H1 (cell line): ENCODE results near the gene TMED10. TPM values are rescaled to one million over a fixed set of nuclear protein-coding genes. Genes with fewer than 3 reads are reported as not detected.

Experiments
- CTCF ChIA-PET: fragments of 300-600 bp; sonication (Branson Sonifier 250); formaldehyde crosslinking; loops from one replicate; lab custom pipeline; 2021; ENCODE audit not compliant: partially characterized antibody; lab: Charles Lee
- POLR2A ChIA-PET: fragments of 300-600 bp; sonication (Branson Sonifier 250); formaldehyde crosslinking; loops from one replicate; lab custom pipeline; 2021; ENCODE audit warnings: inconsistent platforms; ENCODE audit not compliant: partially characterized antibody; lab: Charles Lee
- DNase-seq, 2 experiments: peaks; one replicate each; pipeline versions ENCODE4 v3.0.0 to v3.0.0-alpha.2; 2010 to 2022; ENCODE audit warnings: low spot score in 2 of 2, low read depth in 1 of 2, mixed read lengths in 1 of 2
- FAIRE-seq: peaks from 2 replicates; lab custom pipeline; 2011; peaks lifted over from hg19 to GRCh38; lab: Jason Lieb, UNC
- H2AFZ ChIP-seq: 2 replicates; pipeline ENCODE4 v1.8.1; 2012; ENCODE audit warnings: low read length, inconsistent platforms
- H2AK5ac ChIP-seq: 2 replicates; pipeline ENCODE4 v1.6.1; 2013; ENCODE audit warnings: low read depth, low read length
- H2BK120ac ChIP-seq: replicated peaks from 2 replicates; pipeline ENCODE3; 2013; ENCODE audit warnings: low read depth, low read length, inconsistent platforms
- H2BK12ac ChIP-seq: 2 replicates; pipeline ENCODE4 v1.6.1; 2013; ENCODE audit warnings: low read depth, low read length
- H2BK15ac ChIP-seq: 2 replicates; pipeline ENCODE4 v1.6.1; 2013; ENCODE audit warnings: low read length
- H2BK20ac ChIP-seq: 2 replicates; pipeline ENCODE4 v1.6.1; 2013; ENCODE audit warnings: low read length
- H2BK5ac ChIP-seq: 2 replicates; pipeline ENCODE4 v1.6.1; 2013; ENCODE audit warnings: low read depth, low read length
- H3K14ac ChIP-seq: 2 replicates; pipeline ENCODE4 v1.6.1; 2013; ENCODE audit warnings: inconsistent platforms; ENCODE audit not compliant: insufficient read length
- H3K18ac ChIP-seq: 2 replicates; pipeline ENCODE4 v1.6.1; 2013; ENCODE audit warnings: low read length; ENCODE audit errors: extremely low read depth
- H3K23ac ChIP-seq: 2 replicates; pipeline ENCODE4 v1.6.1; 2013; ENCODE audit warnings: inconsistent platforms; ENCODE audit not compliant: insufficient read length
- H3K23me2 ChIP-seq: 2 replicates; pipeline ENCODE4 v1.6.1; 2013; ENCODE audit warnings: low read depth, low read length
- H3K27ac ChIP-seq: 2 replicates; pipeline ENCODE4 v1.6.1; 2011; ENCODE audit warnings: low read depth, low read length, inconsistent platforms
- H3K27me3 ChIP-seq, 4 experiments: replicated peaks in 1 of 4; 1 replicate in 1 of 4; 2 replicates in 3 of 4; pipeline versions ENCODE4 v1.6.1 to v1.8.1; 2011 to 2013; ENCODE audit warnings: low read length in 3 of 4, mild to moderate bottlenecking in 3 of 4, inconsistent platforms in 2 of 4, mixed read lengths in 2 of 4, moderate library complexity in 1 of 4; ENCODE audit not compliant: control insufficient read depth in 3 of 4, insufficient read depth in 3 of 4; ENCODE audit errors: extremely low read depth in 1 of 4
- H3K36me3 ChIP-seq, 4 experiments: 2 replicates each; pipeline versions ENCODE4 v1.6.1 to v1.8.1; 2011 to 2013; ENCODE audit warnings: mild to moderate bottlenecking in 4 of 4, low read length in 3 of 4, moderate library complexity in 2 of 4, control low read depth in 1 of 4, inconsistent platforms in 1 of 4; ENCODE audit not compliant: insufficient read depth in 4 of 4, control insufficient read depth in 2 of 4
- H3K4ac ChIP-seq: replicated peaks from 2 replicates; pipeline ENCODE3; 2013; ENCODE audit warnings: low read length, low read depth, mixed read lengths, inconsistent platforms; ENCODE audit not compliant: insufficient read length
- H3K4me1 ChIP-seq, 4 experiments: replicated peaks in 1 of 4; 1 replicate in 1 of 4; 2 replicates in 3 of 4; pipeline versions ENCODE4 v1.6.1 to v1.8.1; 2011 to 2013; ENCODE audit warnings: low read length in 3 of 4, inconsistent platforms in 2 of 4, mixed read lengths in 1 of 4; ENCODE audit not compliant: insufficient read depth in 4 of 4, control insufficient read depth in 3 of 4
- H3K4me2 ChIP-seq, 2 experiments: 2 replicates each; pipeline versions ENCODE4 v1.6.1 to v1.8.1; 2011 to 2013; ENCODE audit warnings: low read depth in 2 of 2, low read length in 2 of 2, control low read depth in 1 of 2, inconsistent platforms in 1 of 2, mild to moderate bottlenecking in 1 of 2; ENCODE audit not compliant: insufficient read depth in 1 of 2
- H3K4me3 ChIP-seq, 4 experiments: fragments of 200-600, 300-600 bp in 1 of 4; sonication (generic), shearing (Covaris generic), sonication (Bioruptor Twin) in 1 of 4; 2 replicates each; pipeline versions ENCODE4 v1.5.1 to v1.8.1; 2011 to 2016; ENCODE audit warnings: low read length in 4 of 4, low read depth in 3 of 4, control low read depth in 2 of 4, inconsistent platforms in 2 of 4, mild to moderate bottlenecking in 2 of 4, mixed read lengths in 1 of 4, moderate library complexity in 1 of 4; ENCODE audit not compliant: insufficient read depth in 2 of 4; ENCODE audit errors: extremely low read depth in 1 of 4
- H3K56ac ChIP-seq: replicated peaks from 2 replicates; pipeline ENCODE3; 2013; ENCODE audit warnings: low read depth, mild to moderate bottlenecking, mixed read lengths, low read length, inconsistent platforms; ENCODE audit not compliant: insufficient read length
- H3K79me1 ChIP-seq: 2 replicates; pipeline ENCODE4 v1.6.1; 2013; ENCODE audit warnings: low read depth, low read length, control low read depth
- H3K79me2 ChIP-seq, 2 experiments: 2 replicates each; pipeline versions ENCODE4 v1.6.1 to v1.8.1; 2012 to 2013; ENCODE audit warnings: low read length in 2 of 2, mild to moderate bottlenecking in 2 of 2, inconsistent platforms in 1 of 2; ENCODE audit not compliant: insufficient read depth in 2 of 2, control insufficient read depth in 1 of 2
- H3K9ac ChIP-seq, 4 experiments: replicated peaks in 1 of 4; 1 replicate in 1 of 4; 2 replicates in 3 of 4; pipeline versions ENCODE4 v1.6.1 to v1.8.1; 2011 to 2013; ENCODE audit warnings: low read depth in 3 of 4, low read length in 3 of 4, control low read depth in 2 of 4, mild to moderate bottlenecking in 2 of 4, moderate library complexity in 2 of 4, inconsistent platforms in 1 of 4; ENCODE audit errors: extremely low read depth in 1 of 4
- H3K9me3 ChIP-seq, 2 experiments: 2 replicates each; pipeline versions ENCODE4 v1.6.1 to v1.8.1; 2012 to 2013; ENCODE audit warnings: mild to moderate bottlenecking in 2 of 2, moderate library complexity in 2 of 2, control low read depth in 1 of 2, inconsistent platforms in 1 of 2, low read depth in 1 of 2, low read length in 1 of 2, mixed read lengths in 1 of 2; ENCODE audit not compliant: insufficient read depth in 2 of 2
- H4K20me1 ChIP-seq, 2 experiments: replicated peaks in 1 of 2; 2 replicates each; pipeline versions ENCODE3 to v1.8.1; 2011 to 2013; ENCODE audit warnings: inconsistent platforms in 2 of 2, low read length in 2 of 2, mild to moderate bottlenecking in 1 of 2; ENCODE audit not compliant: insufficient read depth in 2 of 2, control insufficient read depth in 1 of 2
- H4K5ac ChIP-seq: 2 replicates; pipeline ENCODE4 v1.6.1; 2013; ENCODE audit warnings: low read length, low read depth, mixed read lengths, inconsistent platforms; ENCODE audit not compliant: insufficient read length
- H4K8ac ChIP-seq: 2 replicates; pipeline ENCODE4 v1.8.0; 2013; ENCODE audit warnings: mild to moderate bottlenecking, moderate library complexity, low read length, inconsistent platforms; ENCODE audit not compliant: insufficient read depth; ENCODE audit errors: extremely low read depth
- H4K91ac ChIP-seq: replicated peaks from 2 replicates; pipeline ENCODE3; 2013; ENCODE audit warnings: low read length, mixed read lengths, inconsistent platforms; ENCODE audit not compliant: insufficient read length
- EGR1 ChIP-seq: IDR thresholded peaks from 2 replicates; pipeline ENCODE4 v1.6.1; 2011; ENCODE audit warnings: low read depth, low read length, borderline replicate concordance
- TAF1 ChIP-seq: IDR thresholded peaks from 2 replicates; pipeline ENCODE4 v1.6.1; 2011; ENCODE audit warnings: mild to moderate bottlenecking, low read depth, low read length
- WGBS, 2 experiments: shearing (Covaris generic) in 1 of 2; methylation state at CpG; one replicate each; pipeline versions ENCODE4 v1.1.6 to v1.1.7; 2013 to 2015; ENCODE audit warnings: low lambda C conversion rate in 2 of 2, mixed read lengths in 2 of 2, inconsistent platforms in 1 of 2, low coverage in 1 of 2, missing lambda C conversion rate in 1 of 2; ENCODE audit not compliant: insufficient replicate concordance in 2 of 2, insufficient coverage in 1 of 2, insufficient read length in 1 of 2; ENCODE audit errors: extremely low coverage in 1 of 2, missing lambda C conversion rate in 1 of 2; 5-methylcytosine and 5-hydroxymethylcytosine counted together
- polyA plus RNA-seq, 7 experiments: library from polyadenylated mRNA; depleted of rRNA in 3 of 7; stranded (reverse) in 5 of 7; unstranded in 2 of 7; fragments of >200 nt in 5 of 7; fragments of 200-250 nt in 2 of 7; gene quantifications; 1 replicate in 5 of 7; 2 replicates in 1 of 7; 4 replicates in 1 of 7; pipeline versions ENCODE4 v1.2.1 to v1.2.3, GENCODE V29; 2011 to 2013; ENCODE audit warnings: missing spikeins in 2 of 7, mixed read lengths in 2 of 7
- total RNA-seq: library from RNA; stranded (reverse); fragmentation: NEBNext Ultra II Directional; extraction: Animal tissue kit (Norgen Biotek cat#: 25700); gene quantifications from 2 replicates; pipeline ENCODE4 v1.2.1, GENCODE V29; 2021

TMED10 gene
- total and polyA plus RNA-seq, 2 of the 8 experiments (the other 6 are each of a cell fraction or from before 2014, with no cell fraction given), result 218 to 250 TPM

GRCh38 chr14:75224561-75224960, 48.1 kb upstream of the TMED10 start:
- Histone ChIP-seq H3K23ac (no peak overlapping the region), H3K27ac (no peak overlapping the region), H2BK20ac (no peak overlapping the region), H4K20me1 (no peaks in the 10 kb centered on the region), H3K4me2 (no peak overlapping the region; a peak in 1 of 4 replicates), H2BK120ac (no peak overlapping the region), H4K8ac (no peak overlapping the region), H3K79me2 (no peaks in the 10 kb centered on the region), H2AFZ (no peak overlapping the region), H3K18ac (no peak overlapping the region), H3K9ac (no peak overlapping the region), H3K4me1 (peaks cover 3 to 15% (median 8%) of the 10 kb centered on the region in 4 experiments; a peak in 6 of 7 replicates), H2BK12ac (no peak overlapping the region), H3K56ac (no peak overlapping the region), H3K79me1 (no peaks in the 10 kb centered on the region), H3K23me2 (no peaks in the 10 kb centered on the region), H3K4ac (no peak overlapping the region), H4K91ac (no peak overlapping the region), H3K9me3 (no peaks in the 10 kb centered on the region), H2BK5ac (no peak overlapping the region), H3K4me3 (no peak overlapping the region), H3K27me3 (no peaks in the 10 kb centered on the region), H2AK5ac (no peak overlapping the region), H4K5ac (no peak overlapping the region), H2BK15ac (no peak overlapping the region), H3K36me3 (no peaks in the 10 kb centered on the region), H3K14ac (no peak overlapping the region)
- FAIRE-seq (no peak), DNase-seq (no peak)
- POLR2A ChIA-PET, result interaction anchor here (1.1 to 2.0 kb wide), 3 partner anchors 53 to 69 kb away, joined by 3 to 6 read pairs (median 3); partner anchors contain the start of gene FOS
- CTCF ChIA-PET, result interaction anchor here (0.7 kb wide), 1 partner anchor 78 kb away, joined by 3 read pairs; no protein-coding TSS in a partner anchor
- WGBS, 2 experiments, result 94% methylated on average over 2 of the region's 2 CpGs; no CpG with 5 or more reads in 1 of the 2 experiments
- TF ChIP-seq EGR1 (no peak), TAF1 (no peak)
